ENCODE data around the gene CACFD1. TPM values are rescaled to one million over a fixed set of nuclear protein-coding genes. Genes with fewer than 3 reads are reported as not detected.

Gene CACFD1
- total and polyA plus RNA-seq, 2 experiments from 2014 or later: 5.8 to 18.2 TPM

DNA sequence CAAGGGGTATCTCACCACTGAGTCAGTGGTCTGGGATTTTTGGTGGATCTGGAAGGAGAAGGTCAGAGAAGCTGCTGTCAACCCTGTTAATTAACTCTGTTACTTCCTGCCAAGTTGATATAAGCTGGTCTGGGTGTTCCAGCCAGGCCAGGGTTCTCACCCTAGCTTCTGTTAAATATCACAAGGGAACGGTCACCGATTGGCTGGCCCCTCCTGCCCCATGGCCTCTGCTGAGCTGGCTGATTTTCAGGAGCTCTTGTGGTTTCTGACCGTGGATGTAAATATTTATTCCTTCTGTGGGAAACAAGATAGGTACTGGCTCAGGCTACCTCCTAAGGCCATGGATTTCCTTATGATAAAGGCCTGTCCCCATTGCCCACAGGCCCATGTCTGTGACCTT is 36.6 kb upstream of the CACFD1 start (continued):
- TF ChIP-seq, protein P1, sequence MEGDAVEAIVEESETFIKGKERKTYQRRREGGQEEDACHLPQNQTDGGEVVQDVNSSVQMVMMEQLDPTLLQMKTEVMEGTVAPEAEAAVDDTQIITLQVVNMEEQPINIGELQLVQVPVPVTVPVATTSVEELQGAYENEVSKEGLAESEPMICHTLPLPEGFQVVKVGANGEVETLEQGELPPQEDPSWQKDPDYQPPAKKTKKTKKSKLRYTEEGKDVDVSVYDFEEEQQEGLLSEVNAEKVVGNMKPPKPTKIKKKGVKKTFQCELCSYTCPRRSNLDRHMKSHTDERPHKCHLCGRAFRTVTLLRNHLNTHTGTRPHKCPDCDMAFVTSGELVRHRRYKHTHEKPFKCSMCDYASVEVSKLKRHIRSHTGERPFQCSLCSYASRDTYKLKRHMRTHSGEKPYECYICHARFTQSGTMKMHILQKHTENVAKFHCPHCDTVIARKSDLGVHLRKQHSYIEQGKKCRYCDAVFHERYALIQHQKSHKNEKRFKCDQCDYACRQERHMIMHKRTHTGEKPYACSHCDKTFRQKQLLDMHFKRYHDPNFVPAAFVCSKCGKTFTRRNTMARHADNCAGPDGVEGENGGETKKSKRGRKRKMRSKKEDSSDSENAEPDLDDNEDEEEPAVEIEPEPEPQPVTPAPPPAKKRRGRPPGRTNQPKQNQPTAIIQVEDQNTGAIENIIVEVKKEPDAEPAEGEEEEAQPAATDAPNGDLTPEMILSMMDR (conservative IDR thresholded peaks at IDR 0.05; ENCODE audit: low read depth in 2 of 2): no peak
- TF ChIP-seq ZNF114 (CRISPR knock-in tag; IDR thresholded peaks at IDR 0.05): no peak
- TF ChIP-seq, protein P2, sequence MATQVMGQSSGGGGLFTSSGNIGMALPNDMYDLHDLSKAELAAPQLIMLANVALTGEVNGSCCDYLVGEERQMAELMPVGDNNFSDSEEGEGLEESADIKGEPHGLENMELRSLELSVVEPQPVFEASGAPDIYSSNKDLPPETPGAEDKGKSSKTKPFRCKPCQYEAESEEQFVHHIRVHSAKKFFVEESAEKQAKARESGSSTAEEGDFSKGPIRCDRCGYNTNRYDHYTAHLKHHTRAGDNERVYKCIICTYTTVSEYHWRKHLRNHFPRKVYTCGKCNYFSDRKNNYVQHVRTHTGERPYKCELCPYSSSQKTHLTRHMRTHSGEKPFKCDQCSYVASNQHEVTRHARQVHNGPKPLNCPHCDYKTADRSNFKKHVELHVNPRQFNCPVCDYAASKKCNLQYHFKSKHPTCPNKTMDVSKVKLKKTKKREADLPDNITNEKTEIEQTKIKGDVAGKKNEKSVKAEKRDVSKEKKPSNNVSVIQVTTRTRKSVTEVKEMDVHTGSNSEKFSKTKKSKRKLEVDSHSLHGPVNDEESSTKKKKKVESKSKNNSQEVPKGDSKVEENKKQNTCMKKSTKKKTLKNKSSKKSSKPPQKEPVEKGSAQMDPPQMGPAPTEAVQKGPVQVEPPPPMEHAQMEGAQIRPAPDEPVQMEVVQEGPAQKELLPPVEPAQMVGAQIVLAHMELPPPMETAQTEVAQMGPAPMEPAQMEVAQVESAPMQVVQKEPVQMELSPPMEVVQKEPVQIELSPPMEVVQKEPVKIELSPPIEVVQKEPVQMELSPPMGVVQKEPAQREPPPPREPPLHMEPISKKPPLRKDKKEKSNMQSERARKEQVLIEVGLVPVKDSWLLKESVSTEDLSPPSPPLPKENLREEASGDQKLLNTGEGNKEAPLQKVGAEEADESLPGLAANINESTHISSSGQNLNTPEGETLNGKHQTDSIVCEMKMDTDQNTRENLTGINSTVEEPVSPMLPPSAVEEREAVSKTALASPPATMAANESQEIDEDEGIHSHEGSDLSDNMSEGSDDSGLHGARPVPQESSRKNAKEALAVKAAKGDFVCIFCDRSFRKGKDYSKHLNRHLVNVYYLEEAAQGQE (IDR thresholded peaks at IDR 0.05; ENCODE audit: unreplicated experiment): no peak

DNA sequence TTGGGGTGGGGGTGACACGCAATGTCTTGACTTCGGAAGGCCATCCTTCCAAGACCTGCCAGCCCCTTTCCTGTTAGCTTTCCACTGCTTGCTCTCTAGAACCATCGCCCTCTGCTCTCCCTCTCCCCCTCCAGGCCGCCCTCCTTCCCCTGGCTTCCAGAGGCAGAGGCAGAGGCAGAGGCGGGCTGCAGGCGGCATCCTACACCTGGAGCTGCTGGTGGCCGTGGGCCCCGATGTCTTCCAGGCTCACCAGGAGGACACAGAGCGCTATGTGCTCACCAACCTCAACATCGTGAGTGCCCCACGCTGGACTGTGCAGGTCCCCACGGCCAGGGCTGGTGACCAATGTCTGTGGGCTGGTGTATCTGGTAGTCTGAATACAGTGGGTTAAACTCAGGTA is 35.6 kb upstream of the CACFD1 start:
- Mint-ChIP-seq H3K4me1 (peaks cover 25% of the 10 kb centered on the region), H3K4me3 (no peak overlapping the region), H3K9me3 (peaks cover 12% of the 10 kb centered on the region; the same call in 2 of the 3 replicates), H3K36me3 (ENCODE audit: low read depth) (peaks cover 13% of the 10 kb centered on the region), H3K27me3 (ENCODE audit: insufficient read depth, low read depth, poor library complexity) (peaks cover 17% of the 10 kb centered on the region), H3K27ac (no peak overlapping the region)
- ATAC-seq (no peak), DNase-seq (ENCODE audit: low spot score) (no peak)
- Histone ChIP-seq H3K27ac (ENCODE audit: low read depth) (no peak overlapping the region), H3F3A (replicated peaks; ENCODE audit: low read depth) (peaks cover 12% of the 10 kb centered on the region; the same call in 1 of the 2 replicates), H3K4me2 (no peak overlapping the region), H2AFZ (no peak overlapping the region), H3K79me2 (replicated peaks; ENCODE audit: insufficient read depth) (no peaks in the 10 kb centered on the region), H3K9me2 (ENCODE audit: insufficient read depth) (no peaks in the 10 kb centered on the region), H3K4me1 (ENCODE audit: insufficient read depth) (peaks cover 7% of the 10 kb centered on the region), H4K20me1 (replicated peaks; ENCODE audit: insufficient read depth) (no peaks in the 10 kb centered on the region), H3K36me3 (ENCODE audit: insufficient read depth) (no peaks in the 10 kb centered on the region), H3K4me3 (no peak overlapping the region), H3K27me3 (ENCODE audit: insufficient read depth) (no peaks in the 10 kb centered on the region)
- TF ChIP-seq, protein P3, sequence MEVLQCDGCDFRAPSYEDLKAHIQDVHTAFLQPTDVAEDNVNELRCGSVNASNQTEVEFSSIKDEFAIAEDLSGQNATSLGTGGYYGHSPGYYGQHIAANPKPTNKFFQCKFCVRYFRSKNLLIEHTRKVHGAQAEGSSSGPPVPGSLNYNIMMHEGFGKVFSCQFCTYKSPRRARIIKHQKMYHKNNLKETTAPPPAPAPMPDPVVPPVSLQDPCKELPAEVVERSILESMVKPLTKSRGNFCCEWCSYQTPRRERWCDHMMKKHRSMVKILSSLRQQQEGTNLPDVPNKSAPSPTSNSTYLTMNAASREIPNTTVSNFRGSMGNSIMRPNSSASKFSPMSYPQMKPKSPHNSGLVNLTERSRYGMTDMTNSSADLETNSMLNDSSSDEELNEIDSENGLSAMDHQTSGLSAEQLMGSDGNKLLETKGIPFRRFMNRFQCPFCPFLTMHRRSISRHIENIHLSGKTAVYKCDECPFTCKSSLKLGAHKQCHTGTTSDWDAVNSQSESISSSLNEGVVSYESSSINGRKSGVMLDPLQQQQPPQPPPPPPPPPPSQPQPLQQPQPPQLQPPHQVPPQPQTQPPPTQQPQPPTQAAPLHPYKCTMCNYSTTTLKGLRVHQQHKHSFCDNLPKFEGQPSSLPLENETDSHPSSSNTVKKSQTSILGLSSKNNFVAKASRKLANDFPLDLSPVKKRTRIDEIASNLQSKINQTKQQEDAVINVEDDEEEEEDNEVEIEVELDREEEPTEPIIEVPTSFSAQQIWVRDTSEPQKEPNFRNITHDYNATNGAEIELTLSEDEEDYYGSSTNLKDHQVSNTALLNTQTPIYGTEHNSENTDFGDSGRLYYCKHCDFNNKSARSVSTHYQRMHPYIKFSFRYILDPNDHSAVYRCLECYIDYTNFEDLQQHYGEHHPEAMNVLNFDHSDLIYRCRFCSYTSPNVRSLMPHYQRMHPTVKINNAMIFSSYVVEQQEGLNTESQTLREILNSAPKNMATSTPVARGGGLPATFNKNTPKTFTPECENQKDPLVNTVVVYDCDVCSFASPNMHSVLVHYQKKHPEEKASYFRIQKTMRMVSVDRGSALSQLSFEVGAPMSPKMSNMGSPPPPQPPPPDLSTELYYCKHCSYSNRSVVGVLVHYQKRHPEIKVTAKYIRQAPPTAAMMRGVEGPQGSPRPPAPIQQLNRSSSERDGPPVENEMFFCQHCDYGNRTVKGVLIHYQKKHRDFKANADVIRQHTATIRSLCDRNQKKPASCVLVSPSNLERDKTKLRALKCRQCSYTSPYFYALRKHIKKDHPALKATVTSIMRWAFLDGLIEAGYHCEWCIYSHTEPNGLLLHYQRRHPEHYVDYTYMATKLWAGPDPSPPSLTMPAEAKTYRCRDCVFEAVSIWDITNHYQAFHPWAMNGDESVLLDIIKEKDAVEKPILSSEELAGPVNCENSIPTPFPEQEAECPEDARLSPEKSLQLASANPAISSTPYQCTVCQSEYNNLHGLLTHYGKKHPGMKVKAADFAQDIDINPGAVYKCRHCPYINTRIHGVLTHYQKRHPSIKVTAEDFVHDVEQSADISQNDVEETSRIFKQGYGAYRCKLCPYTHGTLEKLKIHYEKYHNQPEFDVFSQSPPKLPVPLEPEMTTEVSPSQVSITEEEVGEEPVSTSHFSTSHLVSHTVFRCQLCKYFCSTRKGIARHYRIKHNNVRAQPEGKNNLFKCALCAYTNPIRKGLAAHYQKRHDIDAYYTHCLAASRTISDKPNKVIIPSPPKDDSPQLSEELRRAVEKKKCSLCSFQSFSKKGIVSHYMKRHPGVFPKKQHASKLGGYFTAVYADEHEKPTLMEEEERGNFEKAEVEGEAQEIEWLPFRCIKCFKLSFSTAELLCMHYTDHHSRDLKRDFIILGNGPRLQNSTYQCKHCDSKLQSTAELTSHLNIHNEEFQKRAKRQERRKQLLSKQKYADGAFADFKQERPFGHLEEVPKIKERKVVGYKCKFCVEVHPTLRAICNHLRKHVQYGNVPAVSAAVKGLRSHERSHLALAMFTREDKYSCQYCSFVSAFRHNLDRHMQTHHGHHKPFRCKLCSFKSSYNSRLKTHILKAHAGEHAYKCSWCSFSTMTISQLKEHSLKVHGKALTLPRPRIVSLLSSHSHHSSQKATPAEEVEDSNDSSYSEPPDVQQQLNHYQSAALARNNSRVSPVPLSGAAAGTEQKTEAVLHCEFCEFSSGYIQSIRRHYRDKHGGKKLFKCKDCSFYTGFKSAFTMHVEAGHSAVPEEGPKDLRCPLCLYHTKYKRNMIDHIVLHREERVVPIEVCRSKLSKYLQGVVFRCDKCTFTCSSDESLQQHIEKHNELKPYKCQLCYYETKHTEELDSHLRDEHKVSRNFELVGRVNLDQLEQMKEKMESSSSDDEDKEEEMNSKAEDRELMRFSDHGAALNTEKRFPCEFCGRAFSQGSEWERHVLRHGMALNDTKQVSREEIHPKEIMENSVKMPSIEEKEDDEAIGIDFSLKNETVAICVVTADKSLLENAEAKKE (CRISPR knock-in tag; IDR thresholded peaks at IDR 0.05): no peak
- TF ChIP-seq CREB1 (CRISPR knock-in tag; IDR thresholded peaks at IDR 0.05; ENCODE audit: low read depth): no peak
- no peak for TF ChIP-seq NANOG (IDR thresholded peaks at IDR 0.05; ENCODE audit: borderline replicate concordance)
- no peak for TF ChIP-seq EZH2phosphoT487 (IDR thresholded peaks at IDR 0.05; ENCODE audit: unreplicated experiment)
- TF ChIP-seq, protein P4, sequence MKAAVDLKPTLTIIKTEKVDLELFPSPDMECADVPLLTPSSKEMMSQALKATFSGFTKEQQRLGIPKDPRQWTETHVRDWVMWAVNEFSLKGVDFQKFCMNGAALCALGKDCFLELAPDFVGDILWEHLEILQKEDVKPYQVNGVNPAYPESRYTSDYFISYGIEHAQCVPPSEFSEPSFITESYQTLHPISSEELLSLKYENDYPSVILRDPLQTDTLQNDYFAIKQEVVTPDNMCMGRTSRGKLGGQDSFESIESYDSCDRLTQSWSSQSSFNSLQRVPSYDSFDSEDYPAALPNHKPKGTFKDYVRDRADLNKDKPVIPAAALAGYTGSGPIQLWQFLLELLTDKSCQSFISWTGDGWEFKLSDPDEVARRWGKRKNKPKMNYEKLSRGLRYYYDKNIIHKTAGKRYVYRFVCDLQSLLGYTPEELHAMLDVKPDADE (IDR thresholded peaks at IDR 0.05): no peak
- TF ChIP-seq, protein P1 (conservative IDR thresholded peaks at IDR 0.05; ENCODE audit: low read depth in 2 of 2): no peak
- no peak for TF ChIP-seq ZNF114 (CRISPR knock-in tag; IDR thresholded peaks at IDR 0.05)

Measured in GM23338 (cell line).